Trophoblast cell (in vitro differentiated cells and primary cell): ENCODE results near the gene PPDPF.

Experiments used
- DNase-seq, 2 donors: peaks; one replicate each; pipeline ENCODE4 v3.0.0-alpha.2; 2016
- H2AFZ ChIP-seq: 2 replicates; pipeline ENCODE4 v1.6.1; 2013; ENCODE audit warnings: low read length, moderate library complexity, mild to moderate bottlenecking; ENCODE audit not compliant: insufficient read depth, poor library complexity
- H2AK5ac ChIP-seq: 2 replicates; pipeline ENCODE4 v1.6.1; 2013; ENCODE audit warnings: mild to moderate bottlenecking, low read length
- H2BK120ac ChIP-seq: 2 replicates; pipeline ENCODE4 v1.6.1; 2013; ENCODE audit warnings: low read length, mild to moderate bottlenecking, moderate library complexity; ENCODE audit not compliant: insufficient read depth, poor library complexity
- H2BK12ac ChIP-seq: 2 replicates; pipeline ENCODE4 v1.6.1; 2013; ENCODE audit warnings: mild to moderate bottlenecking, low read length, moderate library complexity
- H2BK5ac ChIP-seq: 2 replicates; pipeline ENCODE4 v1.6.1; 2013; ENCODE audit warnings: low read length, low read depth, moderate library complexity, mild to moderate bottlenecking; ENCODE audit not compliant: poor library complexity
- H3K14ac ChIP-seq: 2 replicates; pipeline ENCODE4 v1.6.1; 2013; ENCODE audit warnings: mild to moderate bottlenecking, low read length
- H3K18ac ChIP-seq: 2 replicates; pipeline ENCODE4 v1.6.1; 2013; ENCODE audit warnings: mild to moderate bottlenecking, low read length
- H3K23ac ChIP-seq: 2 replicates; pipeline ENCODE4 v1.6.1; 2013; ENCODE audit warnings: low read length
- H3K27ac ChIP-seq: 2 replicates; pipeline ENCODE4 v1.5.1; 2013; ENCODE audit warnings: low read depth, mild to moderate bottlenecking, inconsistent platforms, low read length, moderate library complexity
- H3K27me3 ChIP-seq: 2 replicates; pipeline ENCODE4 v1.6.1; 2013; ENCODE audit warnings: inconsistent platforms, mild to moderate bottlenecking, low read length, moderate library complexity; ENCODE audit not compliant: insufficient read depth
- H3K36me3 ChIP-seq, 2 experiments: 1 replicate in 1 of 2; 2 replicates in 1 of 2; pipeline ENCODE4 v1.6.1; 2013; ENCODE audit warnings: low read length in 2 of 2, mild to moderate bottlenecking in 2 of 2, moderate library complexity in 1 of 2; ENCODE audit not compliant: insufficient read depth in 2 of 2, control insufficient read depth in 1 of 2
- H3K4ac ChIP-seq: 2 replicates; pipeline ENCODE4 v1.6.1; 2013; ENCODE audit warnings: low read depth, mild to moderate bottlenecking, low read length, moderate library complexity
- H3K4me1 ChIP-seq, 2 experiments: 1 replicate in 1 of 2; 2 replicates in 1 of 2; pipeline ENCODE4 v1.6.1; 2013; ENCODE audit warnings: low read length in 2 of 2, mild to moderate bottlenecking in 2 of 2, moderate library complexity in 1 of 2; ENCODE audit not compliant: insufficient read depth in 2 of 2, control insufficient read depth in 1 of 2
- H3K4me2 ChIP-seq: 2 replicates; pipeline ENCODE4 v1.6.1; 2013; ENCODE audit warnings: inconsistent platforms, mild to moderate bottlenecking, low read length, moderate library complexity
- H3K4me3 ChIP-seq: 2 replicates; pipeline ENCODE4 v1.5.1; 2013; ENCODE audit warnings: mild to moderate bottlenecking, low read depth, low read length, inconsistent platforms
- H3K79me1 ChIP-seq: one replicate; pipeline ENCODE4 v1.6.1; 2013; ENCODE audit warnings: low read length
- H3K79me2 ChIP-seq: 2 replicates; pipeline ENCODE4 v1.6.1; 2013; ENCODE audit warnings: low read length, mild to moderate bottlenecking; ENCODE audit not compliant: control insufficient read depth, insufficient read depth, poor library complexity
- H3K9ac ChIP-seq: 2 replicates; pipeline ENCODE4 v1.6.1; 2013; ENCODE audit warnings: mild to moderate bottlenecking, low read length
- H3K9me3 ChIP-seq: 2 replicates; pipeline ENCODE4 v1.6.1; 2013; ENCODE audit warnings: low read depth, mild to moderate bottlenecking, control low read depth, inconsistent platforms, low read length; ENCODE audit not compliant: insufficient read depth
- H4K12ac ChIP-seq: 2 replicates; pipeline ENCODE4 v1.6.1; 2013; ENCODE audit warnings: low read depth, mild to moderate bottlenecking, low read length, moderate library complexity
- H4K8ac ChIP-seq: 2 replicates; pipeline ENCODE4 v1.6.1; 2013; ENCODE audit warnings: low read depth, mild to moderate bottlenecking, low read length, moderate library complexity
- H4K91ac ChIP-seq: one replicate; pipeline ENCODE4 v1.6.1; 2013; ENCODE audit warnings: low read depth, mild to moderate bottlenecking, low read length, moderate library complexity
- WGBS: extraction: QIAGEN DNeasy Blood & Tissue Kit; methylation state at CpG from one replicate; pipeline ENCODE4 v1.1.7; 2013; ENCODE audit warnings: missing lambda C conversion rate; ENCODE audit not compliant: insufficient read length, insufficient coverage; ENCODE audit errors: extremely low coverage; 5-methylcytosine and 5-hydroxymethylcytosine counted together

The PPDPF gene

DNA sequence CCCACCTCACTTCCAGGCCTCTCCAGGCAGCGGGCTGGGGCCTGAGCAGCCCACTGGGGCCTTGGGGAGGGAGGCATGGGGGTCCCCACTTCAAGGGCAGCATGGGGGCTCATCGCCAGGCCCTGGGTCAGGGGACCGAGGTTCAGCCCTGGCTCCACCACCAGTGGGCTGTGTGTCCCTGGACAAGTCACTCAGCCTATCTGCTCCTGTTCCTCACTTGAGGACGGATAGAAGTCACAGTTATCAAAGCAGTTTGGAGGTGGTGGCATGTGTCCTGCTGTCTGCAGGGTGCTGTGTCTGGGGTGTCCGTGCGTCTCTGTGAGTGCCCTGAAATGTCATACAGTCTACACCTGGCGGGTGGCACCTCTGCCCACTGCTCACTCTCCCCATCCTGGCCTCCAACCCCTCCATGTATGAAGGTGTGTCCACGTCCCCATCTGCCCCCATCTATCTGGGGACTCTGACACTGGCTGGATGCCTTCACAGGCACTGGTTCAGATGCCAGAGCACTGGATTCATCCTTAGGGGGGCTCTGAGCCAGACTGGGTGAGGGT lies 25.3 kb upstream of the PPDPF start:
- no peak overlapping the region for H4K91ac ChIP-seq
- H3K9me3 ChIP-seq: peaks cover 7% of the 10 kb centered on the region
- WGBS: no CpG with 5 or more reads among the region's 8 CpGs
- no peaks in the 10 kb centered on the region for H3K27me3 ChIP-seq
- DNase-seq: no peak
- no peak overlapping the region for H2AK5ac ChIP-seq
- no peak overlapping the region for H3K4ac ChIP-seq
- H3K79me2 ChIP-seq: no peaks in the 10 kb centered on the region
- no peak overlapping the region for H2BK120ac ChIP-seq
- H3K79me1 ChIP-seq: no peaks in the 10 kb centered on the region
- no peak overlapping the region for H3K14ac ChIP-seq
- H3K4me2 ChIP-seq: no peak overlapping the region
- no peak overlapping the region for H2BK12ac ChIP-seq
- H3K4me1 ChIP-seq: peaks cover 8 to 9% of the 10 kb centered on the region in 2 experiments
- no peak overlapping the region for H4K8ac ChIP-seq
- no peak overlapping the region for H3K4me3 ChIP-seq
- no peak overlapping the region for H3K9ac ChIP-seq
- no peak overlapping the region for H3K18ac ChIP-seq
- no peak overlapping the region for H2BK5ac ChIP-seq
- H3K23ac ChIP-seq: no peak overlapping the region
- no peak overlapping the region for H2AFZ ChIP-seq
- no peak overlapping the region for H4K12ac ChIP-seq
- peaks cover 0 to 20% of the 10 kb centered on the region in 2 experiments for H3K36me3 ChIP-seq
- no peak overlapping the region for H3K27ac ChIP-seq

DNA sequence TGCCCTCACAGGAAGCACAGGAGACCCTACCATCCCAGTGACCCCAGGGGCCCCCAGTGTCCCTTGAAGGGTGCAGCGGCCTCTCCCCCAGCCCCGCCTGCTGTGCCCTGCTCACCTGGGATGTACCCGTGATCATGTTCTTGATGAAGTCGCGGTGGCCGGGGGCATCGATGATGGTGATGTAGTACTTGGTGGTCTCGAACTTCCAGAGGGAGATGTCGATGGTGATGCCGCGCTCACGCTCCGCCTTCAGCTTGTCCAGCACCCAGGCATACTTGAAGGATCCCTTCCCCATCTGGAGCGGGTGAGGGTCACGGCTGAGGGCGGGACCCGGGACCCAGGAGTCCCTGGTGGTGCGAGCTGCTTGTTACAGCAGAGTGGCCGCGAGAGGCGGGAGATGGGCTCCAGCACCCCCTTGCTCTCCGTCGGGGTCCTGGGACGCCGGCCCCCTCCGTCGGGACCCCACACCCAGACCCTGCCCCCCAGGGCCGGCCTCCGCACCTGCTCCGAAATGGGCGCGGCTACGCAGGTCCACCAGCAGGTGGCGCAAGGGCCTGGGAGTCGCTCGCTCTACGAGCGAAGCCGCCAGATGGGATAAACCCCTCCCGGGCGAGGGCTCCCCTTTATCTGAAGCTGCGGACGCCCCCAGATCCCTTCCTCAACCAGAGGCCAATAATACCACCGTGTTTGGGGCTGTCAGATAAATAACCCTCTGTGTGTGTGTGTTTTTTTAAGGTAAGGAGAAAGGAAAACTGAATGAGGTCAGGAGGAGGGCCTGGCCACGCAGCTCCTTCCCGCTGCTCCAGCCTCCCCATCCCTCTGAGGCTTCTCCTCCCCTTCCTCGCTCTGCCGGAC lies 24.6 kb upstream of the PPDPF start:
- H2AFZ ChIP-seq: no peak overlapping the region
- no peaks in the 10 kb centered on the region for H3K79me1 ChIP-seq
- peak in 1 of 2 donors; percentile 51 for DNase-seq
- H3K36me3 ChIP-seq: peaks cover 0 to 20% of the 10 kb centered on the region in 2 experiments
- H3K4me3 ChIP-seq: no peak overlapping the region
- no peaks in the 10 kb centered on the region for H3K79me2 ChIP-seq
- no peak overlapping the region for H4K12ac ChIP-seq
- no peak overlapping the region for H3K23ac ChIP-seq
- H3K14ac ChIP-seq: no peak overlapping the region
- no peak overlapping the region for H3K9ac ChIP-seq
- no peak overlapping the region for H2BK120ac ChIP-seq
- no peak overlapping the region for H2BK12ac ChIP-seq
- H3K4me2 ChIP-seq: no peak overlapping the region
- H3K4ac ChIP-seq: no peak overlapping the region
- no peak overlapping the region for H4K91ac ChIP-seq
- no peaks in the 10 kb centered on the region for H3K27me3 ChIP-seq
- H2BK5ac ChIP-seq: no peak overlapping the region
- no peak overlapping the region for H2AK5ac ChIP-seq
- H3K27ac ChIP-seq: no peak overlapping the region
- no peak overlapping the region for H3K18ac ChIP-seq
- H4K8ac ChIP-seq: no peak overlapping the region
- H3K4me1 ChIP-seq: peaks cover 8 to 9% of the 10 kb centered on the region in 2 experiments
- peaks cover 7% of the 10 kb centered on the region for H3K9me3 ChIP-seq
- no CpG with 5 or more reads among the region's 48 CpGs for whole genome bisulfite sequencing

DNA sequence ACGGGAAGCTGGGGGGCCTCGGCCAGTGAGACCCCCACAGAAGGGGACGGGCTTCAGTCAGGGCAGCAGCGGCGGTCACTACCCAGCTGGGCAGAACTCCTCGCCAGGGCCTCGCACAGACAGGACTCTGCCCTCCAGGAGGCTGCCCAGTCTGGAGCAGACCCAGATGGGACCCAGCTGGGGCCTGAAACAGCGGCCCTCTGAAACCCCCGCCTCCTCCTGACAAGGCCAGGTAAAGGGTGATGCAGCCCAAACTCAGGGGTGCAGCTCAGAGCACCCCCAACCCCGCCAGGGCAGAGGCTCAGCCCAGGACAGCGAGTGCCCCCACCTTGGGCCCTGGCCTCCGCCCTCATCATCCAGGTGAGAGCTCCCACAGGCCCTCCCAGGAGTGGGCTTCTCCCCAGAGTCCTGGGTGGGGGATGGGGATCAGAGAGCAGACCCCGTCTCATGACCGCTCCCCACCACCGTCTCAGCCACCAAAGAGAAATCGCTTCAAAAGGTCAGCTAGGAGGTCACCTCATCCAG lies 23.9 kb upstream of the PPDPF start:
- H4K91ac ChIP-seq: no peak overlapping the region
- H3K14ac ChIP-seq: no peak overlapping the region
- no peak overlapping the region for H3K9ac ChIP-seq
- H3K4me2 ChIP-seq: no peak overlapping the region
- no peak overlapping the region for H2BK120ac ChIP-seq
- H3K4me3 ChIP-seq: no peak overlapping the region
- no peaks in the 10 kb centered on the region for H3K79me1 ChIP-seq
- no peak overlapping the region for H4K8ac ChIP-seq
- peaks cover 7% of the 10 kb centered on the region for H3K9me3 ChIP-seq
- no peak overlapping the region for H2BK12ac ChIP-seq
- no peak overlapping the region for H3K4ac ChIP-seq
- DNase-seq: no peak
- H4K12ac ChIP-seq: no peak overlapping the region
- H3K18ac ChIP-seq: no peak overlapping the region
- no peak overlapping the region for H2AK5ac ChIP-seq
- WGBS: no CpG with 5 or more reads among the region's 16 CpGs
- no peak overlapping the region for H3K27ac ChIP-seq
- no peak overlapping the region for H3K23ac ChIP-seq
- H2BK5ac ChIP-seq: no peak overlapping the region
- peaks cover 0 to 15% of the 10 kb centered on the region in 2 experiments for H3K36me3 ChIP-seq
- no peak overlapping the region for H2AFZ ChIP-seq
- peaks cover 8 to 9% of the 10 kb centered on the region in 2 experiments for H3K4me1 ChIP-seq
- no peaks in the 10 kb centered on the region for H3K27me3 ChIP-seq
- no peaks in the 10 kb centered on the region for H3K79me2 ChIP-seq

DNA sequence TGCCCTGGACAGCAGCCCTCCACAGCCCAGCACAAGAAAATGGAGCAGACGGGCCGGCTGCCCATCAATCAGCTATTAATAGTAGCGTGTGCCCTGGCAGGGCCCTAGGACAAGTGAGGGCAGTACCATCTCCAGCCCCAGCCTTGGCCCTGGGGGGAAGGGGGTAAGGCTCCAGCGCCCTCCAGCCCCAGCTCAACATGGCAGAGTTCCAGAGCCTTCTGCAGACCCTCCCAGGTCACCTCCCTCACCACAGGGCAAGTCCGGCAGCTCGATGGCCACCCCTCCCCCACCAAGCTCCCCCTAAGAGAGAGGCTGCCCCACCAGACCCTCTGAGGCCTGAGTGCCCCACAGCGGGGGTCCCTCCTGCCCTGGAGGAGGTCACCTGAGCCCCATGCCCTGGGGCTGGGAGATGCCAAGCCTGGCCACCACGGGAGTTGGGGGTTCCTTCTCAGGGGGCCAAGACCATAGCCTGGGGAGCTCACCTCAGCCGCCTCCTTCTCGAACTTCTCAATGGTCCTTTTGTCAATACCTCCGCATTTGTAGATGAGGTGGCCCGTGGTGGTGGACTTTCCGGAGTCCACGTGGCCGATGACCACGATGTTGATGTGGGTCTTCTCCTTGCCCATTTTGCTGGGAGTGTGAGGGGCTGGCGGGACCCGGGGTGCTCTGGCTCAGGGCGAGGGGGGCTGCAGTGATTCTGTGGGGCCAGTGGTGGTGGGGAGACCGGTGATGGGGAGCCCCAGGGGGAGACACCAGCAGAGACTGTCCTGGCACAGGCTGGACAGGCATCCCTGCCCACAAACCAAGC lies 23.2 kb upstream of the PPDPF start:
- no peak overlapping the region for H4K8ac ChIP-seq
- H2BK5ac ChIP-seq: no peak overlapping the region
- peak overlapping the region; percentile 41 for H3K4me2 ChIP-seq
- H3K18ac ChIP-seq: no peak overlapping the region
- H3K79me2 ChIP-seq: no peaks in the 10 kb centered on the region
- no peak overlapping the region for H3K4ac ChIP-seq
- H3K79me1 ChIP-seq: no peaks in the 10 kb centered on the region
- H3K4me1 ChIP-seq: peaks cover 8 to 9% of the 10 kb centered on the region in 2 experiments
- no peak overlapping the region for H3K4me3 ChIP-seq
- WGBS: no CpG with 5 or more reads among the region's 20 CpGs
- H4K12ac ChIP-seq: no peak overlapping the region
- no peak for DNase-seq
- H2AK5ac ChIP-seq: no peak overlapping the region
- peaks cover 0 to 10% of the 10 kb centered on the region in 2 experiments for H3K36me3 ChIP-seq
- no peak overlapping the region for H2AFZ ChIP-seq
- H2BK120ac ChIP-seq: no peak overlapping the region
- H3K14ac ChIP-seq: no peak overlapping the region
- no peaks in the 10 kb centered on the region for H3K27me3 ChIP-seq
- H3K9me3 ChIP-seq: peaks cover 4% of the 10 kb centered on the region
- no peak overlapping the region for H3K9ac ChIP-seq
- H3K27ac ChIP-seq: no peak overlapping the region
- no peak overlapping the region for H4K91ac ChIP-seq
- H2BK12ac ChIP-seq: no peak overlapping the region
- no peak overlapping the region for H3K23ac ChIP-seq
